ENCODE results near the gene PCDHA7. TPM values are rescaled to one million over a fixed set of nuclear protein-coding genes. Genes with fewer than 3 reads are reported as not detected.

PCDHA7 gene
- total RNA-seq, 6 experiments from 2014 or later, result 0.07 to 0.12 TPM; not detected in 4

DNA sequence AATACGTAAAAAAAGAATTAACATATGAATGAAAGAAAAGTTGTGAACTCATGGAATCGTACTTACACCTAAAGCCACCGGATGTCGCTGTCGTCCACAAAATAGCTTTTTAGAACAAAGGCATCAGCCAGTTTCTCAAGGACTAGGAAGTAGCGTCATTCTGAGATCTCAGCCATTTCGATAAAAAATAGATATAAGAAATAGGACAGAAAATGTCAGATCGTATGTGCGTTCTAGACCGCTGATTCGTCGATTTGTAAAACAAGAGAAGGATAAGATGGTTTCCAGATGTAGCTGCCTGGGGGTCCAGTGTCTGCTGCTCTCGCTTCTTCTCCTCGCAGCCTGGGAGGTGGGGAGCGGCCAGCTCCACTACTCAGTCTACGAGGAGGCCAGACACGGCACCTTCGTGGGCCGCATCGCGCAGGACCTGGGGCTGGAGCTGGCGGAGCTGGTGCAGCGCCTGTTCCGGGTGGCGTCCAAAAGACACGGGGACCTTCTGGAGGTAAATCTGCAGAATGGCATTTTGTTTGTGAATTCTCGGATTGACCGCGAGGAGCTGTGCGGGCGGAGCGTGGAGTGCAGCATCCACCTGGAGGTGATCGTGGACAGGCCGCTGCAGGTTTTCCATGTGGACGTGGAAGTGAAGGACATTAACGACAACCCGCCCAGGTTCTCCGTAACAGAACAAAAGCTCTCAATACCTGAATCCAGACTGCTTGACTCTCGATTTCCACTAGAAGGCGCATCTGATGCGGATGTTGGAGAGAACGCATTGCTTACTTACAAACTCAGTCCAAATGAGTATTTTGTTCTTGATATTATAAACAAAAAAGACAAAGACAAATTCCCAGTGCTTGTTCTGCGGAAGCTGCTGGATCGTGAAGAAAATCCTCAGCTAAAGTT is 22.0 kb downstream of the PCDHA7 start, which contains the start of gene PCDHA10:
Gene PCDHA10, plus strand, starts transcription at position 126 of the 903 bp plus-strand sequence. Its CDS starts 152 bp downstream, at position 278.
- no peaks in the 10 kb centered on the region for H3K4me1 ChIP-seq
- intact Hi-C loops (cut with DNase I), result no loop called here
- H3K36me3 ChIP-seq, result no peaks in the 10 kb centered on the region
- TF ChIP-seq CTCF (IDR thresholded peaks at IDR 0.05) (peak in 1 of 4 donors; percentile 11), POLR2A (IDR thresholded peaks at IDR 0.05) (no peak)
- no peak for DNase-seq
- H3K4me3 ChIP-seq, result no peak within 1 kb of the TSS
- H3K9me3 ChIP-seq, result peaks cover 0 to 4% (median 0%) of the 10 kb centered on the region in 4 donors
- no peaks in the 10 kb centered on the region for H3K27me3 ChIP-seq
- no peak within 1 kb of the TSS for H3K27ac ChIP-seq
- WGBS (ENCODE audit: insufficient coverage, low coverage, low lambda C conversion rate, missing lambda C conversion rate), result 14% methylated on average over 29 of the region's 44 CpGs
- ATAC-seq, result no peak

GRCh38 chr5:140857177-140857986 is 23.3 kb downstream of the PCDHA7 start:
- no peak for DNase-seq
- 61% methylated on average over 9 of the region's 94 CpGs for WGBS (ENCODE audit: insufficient coverage, low coverage, low lambda C conversion rate, missing lambda C conversion rate)
- TF ChIP-seq POLR2A (IDR thresholded peaks at IDR 0.05), result no peak
- TF ChIP-seq CTCF (IDR thresholded peaks at IDR 0.05), result no peak

GRCh38 chr5:140857987-140858240 is 23.8 kb downstream of the PCDHA7 start:
- no peak overlapping the region for H3K4me3 ChIP-seq
- intact Hi-C loops (cut with DNase I), result no loop called here
- H3K4me1 ChIP-seq, result no peaks in the 10 kb centered on the region
- H3K27me3 ChIP-seq, result no peaks in the 10 kb centered on the region
- no peak for TF ChIP-seq POLR2A (IDR thresholded peaks at IDR 0.05)
- no peak for TF ChIP-seq CTCF (IDR thresholded peaks at IDR 0.05)
- ATAC-seq (no peak), DNase-seq (no peak)
- H3K9me3 ChIP-seq, result peaks cover 0 to 4% (median 2%) of the 10 kb centered on the region in 4 donors
- no peak overlapping the region for H3K27ac ChIP-seq
- WGBS (ENCODE audit: insufficient coverage, low coverage, low lambda C conversion rate, missing lambda C conversion rate), result no CpG with 5 or more reads among the region's 22 CpGs
- no peaks in the 10 kb centered on the region for H3K36me3 ChIP-seq

More at GRCh38 chr5:140857177-140857986, 23.3 kb downstream of the PCDHA7 start:
- no peak for ATAC-seq
- H3K36me3 ChIP-seq, result no peaks in the 10 kb centered on the region
- H3K4me1 ChIP-seq, result no peaks in the 10 kb centered on the region
- no peak overlapping the region for H3K27ac ChIP-seq
- no peaks in the 10 kb centered on the region for H3K27me3 ChIP-seq
- H3K4me3 ChIP-seq, result no peak overlapping the region
- peaks cover 0 to 4% (median under 1%) of the 10 kb centered on the region in 4 donors for H3K9me3 ChIP-seq
- intact Hi-C loops (cut with DNase I), result no loop called here

DNA sequence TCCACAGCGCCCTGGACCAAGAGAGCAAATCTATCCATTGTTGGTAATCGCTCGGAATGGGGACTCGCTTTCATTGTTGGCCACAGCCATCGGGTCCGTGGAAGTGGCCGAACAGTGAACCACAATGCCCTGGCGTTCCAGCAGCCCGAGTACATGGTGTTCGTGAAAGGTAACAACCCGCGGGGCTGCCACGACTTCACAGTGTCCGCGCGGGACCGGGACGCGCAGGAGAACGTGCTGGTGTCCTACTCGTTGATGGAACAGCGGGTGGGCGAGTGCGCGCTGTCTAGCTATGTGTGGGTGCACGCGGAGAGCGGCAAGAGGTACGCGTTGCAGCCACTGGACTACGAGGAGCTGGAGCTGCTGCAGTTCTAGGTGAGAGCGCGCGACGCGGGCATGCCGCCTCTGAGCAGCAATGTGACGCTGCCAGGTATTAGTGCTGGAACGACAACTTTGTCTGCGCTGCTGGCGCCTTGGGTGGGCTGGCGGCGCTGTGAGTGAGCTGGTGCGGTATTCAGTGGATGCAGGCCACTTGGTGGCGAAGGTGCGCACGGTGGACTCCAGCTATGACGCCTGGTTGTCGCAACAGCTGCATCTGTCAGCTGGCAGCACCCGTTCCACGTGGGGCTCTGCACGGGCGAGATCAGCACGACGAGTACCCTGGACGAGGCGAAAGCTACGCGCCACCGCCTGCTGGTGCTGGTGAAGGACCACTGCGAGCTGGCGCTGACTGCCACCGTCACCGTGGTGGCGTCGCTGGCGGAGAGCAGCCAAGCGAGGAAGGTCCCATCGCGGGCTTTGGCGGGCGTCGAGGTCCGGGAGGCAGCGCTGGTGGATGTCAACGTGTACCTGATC is 28.6 kb downstream of the PCDHA7 start:
- no peaks in the 10 kb centered on the region for H3K4me1 ChIP-seq
- no peaks in the 10 kb centered on the region for H3K27me3 ChIP-seq
- H3K9me3 ChIP-seq, result peaks cover 0 to 4% (median 0%) of the 10 kb centered on the region in 4 donors
- DNase-seq (no peak), ATAC-seq (no peak)
- H3K27ac ChIP-seq, result no peak overlapping the region
- no peak overlapping the region for H3K4me3 ChIP-seq
- 45% methylated on average over 13 of the region's 76 CpGs for whole genome bisulfite sequencing (ENCODE audit: insufficient coverage, low coverage, low lambda C conversion rate, missing lambda C conversion rate)
- H3K36me3 ChIP-seq, result no peaks in the 10 kb centered on the region
- intact Hi-C loops (cut with DNase I), result no loop called here
- TF ChIP-seq POLR2A (IDR thresholded peaks at IDR 0.05) (no peak), CTCF (IDR thresholded peaks at IDR 0.05) (no peak)

All from right lobe of liver (tissue), 6 donors.